Smooth muscle cell of bladder (primary cell): ENCODE measurements around the gene GSE1. TPM values are rescaled to one million over a fixed set of nuclear protein-coding genes. Genes with fewer than 3 reads are reported as not detected.

Source experiments
- total RNA-seq: library from RNA; depleted of rRNA; stranded (reverse); fragments of >200 nt; gene quantifications from 2 replicates; pipeline ENCODE4 v1.2.3, GENCODE V29; 2014

GSE1 gene
- 21.3 and 32.3 TPM in 2 replicates for total RNA-seq

GRCh38 chr16:85612801-85613603 is at the start of gene GSE1:
GSE1 (plus strand) TSS chr16:85613322; CDS start chr16:85613392, 70 bp downstream.

GRCh38 chr16:85688586-85689284 is 75.6 kb downstream of the GSE1 start, which contains the start of gene GINS2:
GINS2 (minus strand) TSS chr16:85688954; CDS start chr16:85688898, 56 bp downstream.

Other genes with a start within 250 kb of the GSE1 start
- 1.1 and 1.4 TPM in 2 replicates for gene GINS2, start 75.6 kb downstream of the GSE1 start, total RNA-seq
- gene C16orf74, start 137.8 kb downstream of the GSE1 start, total RNA-seq, result 4.7 and 6.9 TPM in 2 replicates
- 26.3 and 28.7 TPM in 2 replicates for gene EMC8, start 186.2 kb downstream of the GSE1 start, total RNA-seq
- 658 and 659 TPM in 2 replicates for gene COX4I1, start 186.4 kb downstream of the GSE1 start, total RNA-seq